CD14-positive monocyte (primary cell): Measurements from ENCODE around the gene CTTNBP2. TPM values are rescaled to one million over a fixed set of nuclear protein-coding genes. Genes with fewer than 3 reads are reported as not detected.

ENCODE experiments used
- DNase-seq, 3 donors: peaks; one replicate each; pipeline ENCODE4 v3.0.0-alpha.2; 2011 to 2022
- H2AFZ ChIP-seq: 2 replicates; pipeline ENCODE4 v1.6.0; 2012; ENCODE audit warnings: mild to moderate bottlenecking, low read depth, low read length, inconsistent platforms; ENCODE audit not compliant: insufficient read depth, poor library complexity, severe bottlenecking
- H3K27ac ChIP-seq, 2 donors: 1 replicate in 1 of 2; 2 replicates in 1 of 2; pipeline ENCODE4 v1.5.1; 2012 to 2013; ENCODE audit warnings: low read length in 2 of 2, control low read depth in 1 of 2, inconsistent platforms in 1 of 2, low read depth in 1 of 2, mild to moderate bottlenecking in 1 of 2
- H3K27me3 ChIP-seq, 2 donors: one replicate each; pipeline versions ENCODE4 v1.6.0 to v1.6.1; 2011 to 2013; ENCODE audit warnings: low read length in 2 of 2; ENCODE audit not compliant: control insufficient read depth in 2 of 2, insufficient read depth in 2 of 2
- H3K36me3 ChIP-seq, 2 donors: replicated peaks in 1 of 2; 1 replicate in 1 of 2; 2 replicates in 1 of 2; pipeline versions ENCODE4 v1.5.1 to v1.6.1; 2012 to 2013; ENCODE audit warnings: low read length in 2 of 2, control low read depth in 1 of 2, inconsistent platforms in 1 of 2, mild to moderate bottlenecking in 1 of 2; ENCODE audit not compliant: insufficient read depth in 2 of 2, control insufficient read depth in 1 of 2
- H3K4me1 ChIP-seq, 2 donors: 1 replicate in 1 of 2; 2 replicates in 1 of 2; pipeline versions ENCODE4 v1.5.1 to v1.6.1; 2012 to 2013; ENCODE audit warnings: low read length in 2 of 2, control low read depth in 1 of 2, inconsistent platforms in 1 of 2, mild to moderate bottlenecking in 1 of 2, moderate library complexity in 1 of 2; ENCODE audit not compliant: insufficient read depth in 2 of 2, control insufficient read depth in 1 of 2
- H3K4me2 ChIP-seq: replicated peaks from 2 replicates; pipeline ENCODE3; 2012; ENCODE audit warnings: low read length, moderate library complexity, mild to moderate bottlenecking; ENCODE audit not compliant: poor library complexity, severe bottlenecking; ENCODE audit errors: extremely low read depth
- H3K4me3 ChIP-seq, 3 experiments: fragments of 200-600 bp in 1 of 3; sonication (generic) in 1 of 3; replicated peaks in 1 of 3; 1 replicate in 2 of 3; 2 replicates in 1 of 3; pipeline ENCODE4 v1.5.1; 2011 to 2013; ENCODE audit warnings: low read length in 3 of 3, mild to moderate bottlenecking in 3 of 3, control low read depth in 2 of 3, low read depth in 2 of 3, inconsistent platforms in 1 of 3, moderate library complexity in 1 of 3
- H3K79me2 ChIP-seq: 2 replicates; pipeline ENCODE4 v1.6.0; 2012; ENCODE audit warnings: mild to moderate bottlenecking, control low read depth, inconsistent platforms, low read length, moderate library complexity; ENCODE audit not compliant: insufficient read depth
- H3K9ac ChIP-seq: 2 replicates; pipeline ENCODE4 v1.6.0; 2017; ENCODE audit warnings: low read length, mild to moderate bottlenecking; ENCODE audit not compliant: insufficient read depth, poor library complexity, severe bottlenecking
- H3K9me3 ChIP-seq, 2 donors: replicated peaks in 1 of 2; 1 replicate in 1 of 2; 2 replicates in 1 of 2; pipeline versions ENCODE4 v1.5.1 to v1.6.1; 2012 to 2013; ENCODE audit warnings: low read length in 2 of 2, control low read depth in 1 of 2; ENCODE audit not compliant: control insufficient read depth in 1 of 2, insufficient read depth in 1 of 2
- H4K20me1 ChIP-seq: 2 replicates; pipeline ENCODE4 v1.6.0; 2012; ENCODE audit warnings: mild to moderate bottlenecking, low read length, control low read depth, moderate library complexity; ENCODE audit not compliant: insufficient read depth
- H3K27ac Mint-ChIP-seq, 7 donors: one replicate each; pipeline ENCODE4 v1.8.0; 2020; ENCODE audit warnings: mild to moderate bottlenecking in 7 of 7, mixed read lengths in 7 of 7, moderate library complexity in 6 of 7, inconsistent platforms in 2 of 7
- H3K27me3 Mint-ChIP-seq, 3 donors: one replicate each; pipeline ENCODE4 v1.8.0; 2021 to 2022; ENCODE audit warnings: low read depth in 3 of 3, mild to moderate bottlenecking in 3 of 3, mixed read lengths in 3 of 3, moderate library complexity in 3 of 3, inconsistent platforms in 1 of 3
- H3K36me3 Mint-ChIP-seq, 2 donors: one replicate each; pipeline ENCODE4 v1.8.0; 2020; ENCODE audit warnings: mixed read lengths in 2 of 2, inconsistent platforms in 1 of 2, mild to moderate bottlenecking in 1 of 2
- H3K4me1 Mint-ChIP-seq: one replicate; pipeline ENCODE4 v1.8.0; 2020; ENCODE audit warnings: mild to moderate bottlenecking, mixed read lengths
- H3K4me3 Mint-ChIP-seq, 2 donors: one replicate each; pipeline ENCODE4 v1.8.0; 2020; ENCODE audit warnings: mild to moderate bottlenecking in 2 of 2, mixed read lengths in 2 of 2, moderate library complexity in 1 of 2
- H3K9me3 Mint-ChIP-seq, 7 donors: one replicate each; pipeline ENCODE4 v1.8.0; 2020 to 2022; ENCODE audit warnings: mixed read lengths in 7 of 7, mild to moderate bottlenecking in 6 of 7, moderate library complexity in 6 of 7, inconsistent platforms in 2 of 7
- WGBS: methylation state at CpG from one replicate; pipeline ENCODE4 v1.1.5; 2013; ENCODE audit warnings: missing lambda C conversion rate; ENCODE audit not compliant: insufficient coverage; 5-methylcytosine and 5-hydroxymethylcytosine counted together
- intact Hi-C, 2 donors: fragments of 100-400 bp; cut with micrococcal nuclease; formaldehyde crosslinking; loops; one replicate each; pipeline versions ENCODE4 v1.15.0 to v1.15.1; 2023
- polyA plus RNA-seq, 3 donors: library from polyadenylated mRNA; depleted of rRNA in 1 of 3; unstranded in 2 of 3; stranded (reverse) in 1 of 3; fragments of 300-500 nt in 2 of 3; fragments of >200 nt in 1 of 3; fragmentation: Illumina TruSeq in 2 of 3; gene quantifications; 1 replicate in 2 of 3; 2 replicates in 1 of 3; pipeline ENCODE4 v1.2.3, GENCODE V29; 2012 to 2021
- TF ChIP-seq, protein P1 (sequence below): fragments of 200-600 bp; IDR thresholded peaks from one replicate; pipeline ENCODE4 v1.8.0; 2022; ENCODE audit warnings: antibody characterized with exemption, mild to moderate bottlenecking

CTTNBP2 gene
- polyA plus RNA-seq, 3 donors = 0.38 to 1.4 TPM; not detected in 1

DNA sequence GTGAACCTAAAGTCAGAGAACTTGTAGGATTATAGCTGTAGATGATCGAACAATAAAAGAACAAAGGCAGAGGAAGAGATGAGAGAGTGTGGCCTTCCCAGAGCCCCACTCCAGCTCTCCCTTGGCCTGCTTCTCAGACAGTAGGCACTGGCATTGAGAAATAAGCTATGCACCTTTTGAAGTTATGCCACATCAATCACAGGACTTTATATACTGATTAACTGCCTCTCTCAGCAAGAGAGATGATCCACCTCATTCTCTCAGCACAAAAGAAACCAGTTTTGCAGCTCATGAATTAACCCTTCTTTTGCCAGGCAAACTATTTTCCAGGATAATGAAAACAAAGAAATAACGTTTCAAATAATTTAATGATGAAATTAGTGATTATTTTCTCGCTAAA lies 22.0 kb upstream of the CTTNBP2 start:
- intact Hi-C loops = no loop called here

DNA sequence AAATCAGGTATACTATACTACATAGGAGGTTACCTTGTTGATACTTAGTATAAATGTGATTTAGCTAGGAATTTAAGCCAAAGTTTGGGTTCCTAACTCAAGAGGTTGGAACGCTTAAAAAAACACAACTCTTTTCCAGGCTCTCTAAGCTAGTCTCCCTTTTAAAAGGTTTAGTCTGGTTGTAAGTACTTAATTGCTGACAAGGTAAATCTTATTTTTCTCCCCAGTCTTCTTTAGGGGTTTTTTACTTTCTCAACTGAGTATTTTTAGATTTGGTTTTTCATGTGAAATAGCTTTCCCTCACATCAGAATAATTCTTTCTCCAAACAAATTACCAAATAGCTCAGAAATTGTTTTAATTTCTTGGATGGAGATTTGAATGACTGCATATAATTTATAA lies 20.8 kb upstream of the CTTNBP2 start:
- Histone ChIP-seq H3K27ac (no peak overlapping the region), H3K9ac (no peak overlapping the region), H3K9me3 (no peaks in the 10 kb centered on the region), H4K20me1 (no peaks in the 10 kb centered on the region), H3K4me3 (no peak overlapping the region), H3K79me2 (no peaks in the 10 kb centered on the region), H3K27me3 (peaks cover 0 to 3% of the 10 kb centered on the region in 2 donors), H3K4me1 (no peaks in the 10 kb centered on the region), H2AFZ (no peak overlapping the region), H3K36me3 (no peaks in the 10 kb centered on the region), H3K4me2 (no peak overlapping the region)
- Mint-ChIP-seq H3K4me1 (no peaks in the 10 kb centered on the region), H3K36me3 (no peaks in the 10 kb centered on the region), H3K27me3 (peaks cover 0 to 6% (median 3%) of the 10 kb centered on the region in 3 donors), H3K4me3 (no peak overlapping the region), H3K27ac (no peak overlapping the region), H3K9me3 (peaks cover 0 to 2% (median 0%) of the 10 kb centered on the region in 7 donors)
- WGBS = no CpG with 5 or more reads among the region's 1 CpG
- intact Hi-C loops = no loop called here
- TF ChIP-seq, protein P1, sequence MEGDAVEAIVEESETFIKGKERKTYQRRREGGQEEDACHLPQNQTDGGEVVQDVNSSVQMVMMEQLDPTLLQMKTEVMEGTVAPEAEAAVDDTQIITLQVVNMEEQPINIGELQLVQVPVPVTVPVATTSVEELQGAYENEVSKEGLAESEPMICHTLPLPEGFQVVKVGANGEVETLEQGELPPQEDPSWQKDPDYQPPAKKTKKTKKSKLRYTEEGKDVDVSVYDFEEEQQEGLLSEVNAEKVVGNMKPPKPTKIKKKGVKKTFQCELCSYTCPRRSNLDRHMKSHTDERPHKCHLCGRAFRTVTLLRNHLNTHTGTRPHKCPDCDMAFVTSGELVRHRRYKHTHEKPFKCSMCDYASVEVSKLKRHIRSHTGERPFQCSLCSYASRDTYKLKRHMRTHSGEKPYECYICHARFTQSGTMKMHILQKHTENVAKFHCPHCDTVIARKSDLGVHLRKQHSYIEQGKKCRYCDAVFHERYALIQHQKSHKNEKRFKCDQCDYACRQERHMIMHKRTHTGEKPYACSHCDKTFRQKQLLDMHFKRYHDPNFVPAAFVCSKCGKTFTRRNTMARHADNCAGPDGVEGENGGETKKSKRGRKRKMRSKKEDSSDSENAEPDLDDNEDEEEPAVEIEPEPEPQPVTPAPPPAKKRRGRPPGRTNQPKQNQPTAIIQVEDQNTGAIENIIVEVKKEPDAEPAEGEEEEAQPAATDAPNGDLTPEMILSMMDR = no peak
- DNase-seq = no peak

More for the DNA sequence above, 22.0 kb upstream of the CTTNBP2 start:
- Mint-ChIP-seq H3K9me3 (peaks cover 0 to 2% (median 0%) of the 10 kb centered on the region in 7 donors), H3K4me3 (no peak overlapping the region), H3K4me1 (no peaks in the 10 kb centered on the region), H3K27ac (no peak overlapping the region), H3K27me3 (peaks cover 0 to 6% (median 3%) of the 10 kb centered on the region in 3 donors), H3K36me3 (no peaks in the 10 kb centered on the region)
- no peak overlapping the region for H3K4me3 ChIP-seq
- H3K9ac ChIP-seq = no peak overlapping the region
- H3K27ac ChIP-seq = no peak overlapping the region
- H4K20me1 ChIP-seq = no peaks in the 10 kb centered on the region
- no peak overlapping the region for H3K4me2 ChIP-seq
- no peak for DNase-seq
- H3K79me2 ChIP-seq = no peaks in the 10 kb centered on the region
- H2AFZ ChIP-seq = no peak overlapping the region
- peaks cover 0 to 3% of the 10 kb centered on the region in 2 donors for H3K27me3 ChIP-seq
- no peaks in the 10 kb centered on the region for H3K36me3 ChIP-seq
- TF ChIP-seq, protein P1 = no peak
- H3K4me1 ChIP-seq = no peaks in the 10 kb centered on the region
- H3K9me3 ChIP-seq = no peaks in the 10 kb centered on the region
- no CpG with 5 or more reads among the region's 3 CpGs for WGBS
